BJ (cell line): ENCODE results near the gene TCFL5. TPM values are rescaled to one million over a fixed set of nuclear protein-coding genes. Genes with fewer than 3 reads are reported as not detected.

Source experiments
- CTCF ChIA-PET: fragments of 350-600 bp; formaldehyde crosslinking; extraction: SDS; loops from one replicate; lab custom pipeline; 2021; ENCODE audit warnings: antibody characterized with exemption, inconsistent platforms; lab: Yijun Ruan, JAX
- POLR2A ChIA-PET: fragments of 300-600 bp; sonication (Branson Sonifier 250); formaldehyde crosslinking; extraction: SDS; loops from one replicate; lab custom pipeline; 2021; ENCODE audit warnings: antibody characterized with exemption; lab: Charles Lee
- DNase-seq: peaks from one replicate; pipeline ENCODE4 v3.0.0-alpha.2; 2011; ENCODE audit warnings: low read depth
- H3K27me3 ChIP-seq: 2 replicates; pipeline ENCODE4 v1.6.0; 2011; ENCODE audit warnings: low read length; ENCODE audit not compliant: control insufficient read depth, insufficient read depth
- H3K36me3 ChIP-seq: 2 replicates; pipeline ENCODE4 v1.5.1; 2011; ENCODE audit warnings: low read length; ENCODE audit not compliant: control insufficient read depth, insufficient read depth
- H3K4me3 ChIP-seq: 2 replicates; pipeline ENCODE4 v1.5.1; 2011; ENCODE audit warnings: low read depth, mild to moderate bottlenecking, control low read depth, low read length
- CTCF ChIP-seq: IDR thresholded peaks from 2 replicates; pipeline ENCODE4 v1.5.1; 2011; ENCODE audit warnings: low read depth, mild to moderate bottlenecking, control low read depth, inconsistent platforms, low read length, moderate library complexity; ENCODE audit not compliant: insufficient read depth
- polyA plus RNA-seq: library from polyadenylated mRNA; depleted of rRNA; stranded (reverse); fragments of >200 nt; gene quantifications from 2 replicates; pipeline ENCODE4 v1.2.3, GENCODE V29; 2011

Gene TCFL5
- polyA plus RNA-seq, 1 experiment, result 8.5 TPM

GRCh38 chr20:62890444-62890843 lies 28.8 kb upstream of the TCFL5 start:
- CTCF ChIA-PET, result interaction anchor here (1.0 to 7.8 kb wide), 3 partner anchors 10 to 82 kb away, joined by 3 to 44 read pairs (median 8); no protein-coding TSS in a partner anchor
- no peak for DNase-seq
- Histone ChIP-seq H3K4me3 (no peak overlapping the region), H3K27me3 (no peaks in the 10 kb centered on the region), H3K36me3 (peaks cover 46% of the 10 kb centered on the region)
- POLR2A ChIA-PET, result no interaction called here
- TF ChIP-seq CTCF, result no peak

GRCh38 chr20:62889871-62890270 lies 28.2 kb upstream of the TCFL5 start:
- no peak for TF ChIP-seq CTCF
- H3K36me3 ChIP-seq, result peaks cover 44% of the 10 kb centered on the region
- CTCF ChIA-PET, result interaction anchor here (1.0 to 7.8 kb wide), 3 partner anchors 11 to 83 kb away, joined by 3 to 44 read pairs (median 8); no protein-coding TSS in a partner anchor
- no peak overlapping the region for H3K4me3 ChIP-seq
- DNase-seq, result no peak
- no peaks in the 10 kb centered on the region for H3K27me3 ChIP-seq
- POLR2A ChIA-PET, result no interaction called here

GRCh38 chr20:62889411-62889810 lies 27.8 kb upstream of the TCFL5 start:
- ChIA-PET POLR2A (no interaction called here), CTCF (interaction anchor here (2.1 to 7.8 kb wide), 2 partner anchors 11 to 83 kb away, joined by 8 to 44 read pairs; no protein-coding TSS in a partner anchor)
- no peak for TF ChIP-seq CTCF
- H3K4me3 ChIP-seq, result no peak overlapping the region
- no peak for DNase-seq
- peaks cover 44% of the 10 kb centered on the region for H3K36me3 ChIP-seq
- H3K27me3 ChIP-seq, result no peaks in the 10 kb centered on the region

GRCh38 chr20:62888910-62889309 lies 27.3 kb upstream of the TCFL5 start:
- no peak for DNase-seq
- peaks cover 40% of the 10 kb centered on the region for H3K36me3 ChIP-seq
- POLR2A ChIA-PET, result no interaction called here

GRCh38 chr20:62888406-62888805 lies 26.8 kb upstream of the TCFL5 start:
- no peak for TF ChIP-seq CTCF
- DNase-seq, result no peak
- H3K36me3 ChIP-seq, result peaks cover 36% of the 10 kb centered on the region
- POLR2A ChIA-PET, result no interaction called here
- no peak overlapping the region for H3K4me3 ChIP-seq
- CTCF ChIA-PET, result interaction anchor here (1.2 to 7.8 kb wide), 4 partner anchors 9 to 84 kb away, joined by 3 to 44 read pairs (median 6); no protein-coding TSS in a partner anchor
- no peaks in the 10 kb centered on the region for H3K27me3 ChIP-seq

More at GRCh38 chr20:62888910-62889309, 27.3 kb upstream of the TCFL5 start:
- H3K4me3 ChIP-seq, result no peak overlapping the region
- no peaks in the 10 kb centered on the region for H3K27me3 ChIP-seq
- CTCF ChIA-PET, result interaction anchor here (2.1 to 7.8 kb wide), 2 partner anchors 12 to 84 kb away, joined by 8 to 44 read pairs; no protein-coding TSS in a partner anchor
- TF ChIP-seq CTCF, result no peak
